ENCODE measurements around the gene KIAA1210. TPM values are rescaled to one million over a fixed set of nuclear protein-coding genes. Genes with fewer than 3 reads are reported as not detected.

Gene KIAA1210
- polyA plus RNA-seq, 3 donors = not detected

DNA sequence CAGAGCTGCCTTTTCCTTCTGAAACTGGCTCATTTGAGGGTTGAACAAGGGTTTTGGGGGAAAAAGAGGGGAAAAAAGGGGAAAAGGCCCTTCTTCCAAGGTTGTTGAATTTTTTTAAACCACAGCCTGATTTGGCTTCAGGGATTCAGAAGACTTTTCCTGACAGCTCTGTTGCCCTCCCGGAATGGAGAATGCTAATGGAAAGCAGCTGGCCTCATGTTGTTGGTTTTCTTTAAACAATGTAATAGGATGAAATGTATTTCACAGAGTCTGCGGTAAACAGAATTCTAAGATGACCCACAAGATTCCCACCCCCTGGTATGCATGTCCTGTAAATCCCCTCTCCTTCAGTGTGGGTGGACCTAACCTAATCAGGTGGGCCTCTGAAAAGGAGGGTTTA is 3.3 kb upstream of the KIAA1210 start:
- Mint-ChIP-seq H3K4me3 (no peak overlapping the region), H3K36me3 (no peaks in the 10 kb centered on the region), H3K9me3 (peaks cover 0 to 2% (median 0%) of the 10 kb centered on the region in 7 donors), H3K4me1 (peaks cover 9% of the 10 kb centered on the region), H3K27me3 (ENCODE audit: low read depth in 3 of 3) (peaks cover 0 to 14% (median 6%) of the 10 kb centered on the region in 3 donors), H3K27ac (no peak overlapping the region)
- no peaks in the 10 kb centered on the region for H4K20me1 ChIP-seq (ENCODE audit: insufficient read depth, low read length)
- H3K9ac ChIP-seq (ENCODE audit: insufficient read depth, low read length, poor library complexity, severe bottlenecking) = no peak overlapping the region
- WGBS (ENCODE audit: insufficient coverage) = no CpG with 5 or more reads among the region's 2 CpGs
- intact Hi-C loops (cut with micrococcal nuclease) = no loop called here
- H3K9me3 ChIP-seq (replicated peaks in 1 of 2; ENCODE audit: control insufficient read depth in 1 of 2, insufficient read depth in 1 of 2, low read length in 2 of 2) = no peaks in the 10 kb centered on the region
- TF ChIP-seq, protein P1, sequence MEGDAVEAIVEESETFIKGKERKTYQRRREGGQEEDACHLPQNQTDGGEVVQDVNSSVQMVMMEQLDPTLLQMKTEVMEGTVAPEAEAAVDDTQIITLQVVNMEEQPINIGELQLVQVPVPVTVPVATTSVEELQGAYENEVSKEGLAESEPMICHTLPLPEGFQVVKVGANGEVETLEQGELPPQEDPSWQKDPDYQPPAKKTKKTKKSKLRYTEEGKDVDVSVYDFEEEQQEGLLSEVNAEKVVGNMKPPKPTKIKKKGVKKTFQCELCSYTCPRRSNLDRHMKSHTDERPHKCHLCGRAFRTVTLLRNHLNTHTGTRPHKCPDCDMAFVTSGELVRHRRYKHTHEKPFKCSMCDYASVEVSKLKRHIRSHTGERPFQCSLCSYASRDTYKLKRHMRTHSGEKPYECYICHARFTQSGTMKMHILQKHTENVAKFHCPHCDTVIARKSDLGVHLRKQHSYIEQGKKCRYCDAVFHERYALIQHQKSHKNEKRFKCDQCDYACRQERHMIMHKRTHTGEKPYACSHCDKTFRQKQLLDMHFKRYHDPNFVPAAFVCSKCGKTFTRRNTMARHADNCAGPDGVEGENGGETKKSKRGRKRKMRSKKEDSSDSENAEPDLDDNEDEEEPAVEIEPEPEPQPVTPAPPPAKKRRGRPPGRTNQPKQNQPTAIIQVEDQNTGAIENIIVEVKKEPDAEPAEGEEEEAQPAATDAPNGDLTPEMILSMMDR (IDR thresholded peaks at IDR 0.05) = no peak
- no peak overlapping the region for H2AFZ ChIP-seq (ENCODE audit: insufficient read depth, low read depth, low read length, poor library complexity, severe bottlenecking)
- no peak for DNase-seq
- H3K36me3 ChIP-seq (replicated peaks in 1 of 2; ENCODE audit: control insufficient read depth in 1 of 2, insufficient read depth in 2 of 2, low read length in 2 of 2) = no peaks in the 10 kb centered on the region
- H3K27me3 ChIP-seq (ENCODE audit: control insufficient read depth in 2 of 2, insufficient read depth in 2 of 2, low read length in 2 of 2) = peaks cover 0 to 2% of the 10 kb centered on the region in 2 donors
- H3K4me1 ChIP-seq (ENCODE audit: control insufficient read depth in 1 of 2, insufficient read depth in 2 of 2, low read length in 2 of 2) = peaks cover 9 to 10% of the 10 kb centered on the region in 2 donors
- H3K4me2 ChIP-seq (replicated peaks; ENCODE audit: extremely low read depth, low read length, poor library complexity, severe bottlenecking) = no peak overlapping the region
- no peaks in the 10 kb centered on the region for H3K79me2 ChIP-seq (ENCODE audit: insufficient read depth, low read length)
- H3K27ac ChIP-seq (ENCODE audit: low read depth in 1 of 2, low read length in 2 of 2) = no peak overlapping the region
- H3K4me3 ChIP-seq (replicated peaks in 1 of 3; ENCODE audit: low read depth in 2 of 3, low read length in 3 of 3) = no peak overlapping the region

DNA sequence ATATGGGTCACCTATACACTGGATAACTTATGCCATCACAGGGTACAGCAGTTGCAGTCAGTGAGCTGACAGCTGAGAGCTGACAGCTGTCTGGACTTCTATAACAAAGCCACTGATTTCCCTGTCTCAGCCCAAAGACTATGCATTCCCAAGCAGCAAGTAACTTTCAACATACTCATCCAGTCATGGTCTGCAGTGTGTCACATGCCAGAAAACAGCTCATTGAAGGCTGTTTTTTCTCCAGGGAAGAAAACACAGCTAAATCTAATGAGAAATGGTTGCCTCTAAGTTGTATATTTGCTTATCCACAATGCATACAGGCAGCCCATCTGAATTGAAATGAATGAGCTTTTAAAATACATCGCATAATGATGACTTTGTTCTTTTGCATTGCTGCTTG is 6.3 kb downstream of the KIAA1210 start:
- DNase-seq = no peak
- Mint-ChIP-seq H3K4me1 (no peaks in the 10 kb centered on the region), H3K27ac (no peak overlapping the region), H3K27me3 (ENCODE audit: low read depth in 3 of 3) (peaks cover 0 to 23% (median 4%) of the 10 kb centered on the region in 3 donors), H3K4me3 (no peak overlapping the region), H3K36me3 (no peaks in the 10 kb centered on the region), H3K9me3 (peaks cover 0 to 3% (median 0%) of the 10 kb centered on the region in 7 donors)
- Histone ChIP-seq H3K4me1 (ENCODE audit: control insufficient read depth in 1 of 2, insufficient read depth in 2 of 2, low read length in 2 of 2) (no peaks in the 10 kb centered on the region), H2AFZ (ENCODE audit: insufficient read depth, low read depth, low read length, poor library complexity, severe bottlenecking) (no peak overlapping the region), H3K36me3 (replicated peaks in 1 of 2; ENCODE audit: control insufficient read depth in 1 of 2, insufficient read depth in 2 of 2, low read length in 2 of 2) (no peaks in the 10 kb centered on the region), H3K9me3 (replicated peaks in 1 of 2; ENCODE audit: control insufficient read depth in 1 of 2, insufficient read depth in 1 of 2, low read length in 2 of 2) (no peaks in the 10 kb centered on the region), H3K4me2 (replicated peaks; ENCODE audit: extremely low read depth, low read length, poor library complexity, severe bottlenecking) (no peak overlapping the region), H3K79me2 (ENCODE audit: insufficient read depth, low read length) (no peaks in the 10 kb centered on the region), H3K4me3 (replicated peaks in 1 of 3; ENCODE audit: low read depth in 2 of 3, low read length in 3 of 3) (no peak overlapping the region), H3K27ac (ENCODE audit: low read depth in 1 of 2, low read length in 2 of 2) (no peak overlapping the region), H3K27me3 (ENCODE audit: control insufficient read depth in 2 of 2, insufficient read depth in 2 of 2, low read length in 2 of 2) (peaks cover 0 to 2% of the 10 kb centered on the region in 2 donors), H3K9ac (ENCODE audit: insufficient read depth, low read length, poor library complexity, severe bottlenecking) (no peak overlapping the region), H4K20me1 (ENCODE audit: insufficient read depth, low read length) (no peaks in the 10 kb centered on the region)
- no CpG with 5 or more reads among the region's 1 CpG for WGBS (ENCODE audit: insufficient coverage)
- TF ChIP-seq, protein P1 (IDR thresholded peaks at IDR 0.05) = no peak
- intact Hi-C loops (cut with micrococcal nuclease) = no loop called here

Data from CD14-positive monocyte (primary cell).